Right renal pelvis (tissue), 4 donors: Measurements from ENCODE around the gene MAJIN. TPM values are rescaled to one million over a fixed set of nuclear protein-coding genes. Genes with fewer than 3 reads are reported as not detected.

Source experiments
- DNase-seq, 4 donors: peaks; one replicate each; pipeline ENCODE4 v3.0.0-alpha.2; 2013; ENCODE audit warnings: low read depth in 4 of 4, low spot score in 3 of 4, missing footprints in 1 of 4
- polyA plus RNA-seq, 4 donors: library from polyadenylated mRNA; unstranded; fragments of 120-200 nt; gene quantifications; one replicate each; pipeline ENCODE4 v1.2.1, GENCODE V29; 2013; ENCODE audit not compliant: insufficient read length in 4 of 4

The MAJIN gene
- polyA plus RNA-seq, 4 donors, result 0.80 to 1.5 (median 1.00) TPM

GRCh38 chr11:64896448-64897022 is 75.4 kb downstream of the MAJIN start:
- DNase-seq, result no peak

- DNase-seq, result no peak
Measured at GRCh38 chr11:64894812-64895452, 77.0 kb downstream of the MAJIN start.

GRCh38 chr11:64894070-64894811 is 77.7 kb downstream of the MAJIN start:
- DNase-seq, result no peak

- DNase-seq, result no peak
Measured at GRCh38 chr11:64893194-64894069, 78.5 kb downstream of the MAJIN start.

DNA sequence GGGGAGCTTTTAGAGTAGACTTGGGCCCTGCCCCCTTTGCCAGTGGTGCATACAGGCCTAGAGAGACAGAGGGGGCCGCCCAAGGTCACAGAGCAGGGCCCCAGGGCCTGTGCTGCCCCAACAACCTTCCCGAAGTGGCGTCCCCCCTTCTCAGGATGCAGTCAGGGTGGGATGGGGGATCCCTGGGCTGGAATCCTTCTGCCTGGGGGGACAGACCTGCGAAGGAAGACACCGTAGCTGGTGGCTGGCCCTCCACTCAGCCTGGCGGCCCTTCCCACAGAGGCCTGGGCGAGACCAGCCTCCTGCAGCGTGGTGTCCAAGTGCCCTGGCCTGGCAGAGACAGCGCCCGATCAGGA is 79.1 kb downstream of the MAJIN start:
- DNase-seq, result no peak

- DNase-seq, result no peak
Measured at GRCh38 chr11:64892411-64892831, 79.5 kb downstream of the MAJIN start.

- no peak for DNase-seq
Measured at GRCh38 chr11:64891880-64892279, 80.0 kb downstream of the MAJIN start.

GRCh38 chr11:64891215-64891848 is 80.6 kb downstream of the MAJIN start:
- no peak for DNase-seq

GRCh38 chr11:64890522-64890939 is 81.4 kb downstream of the MAJIN start:
- no peak for DNase-seq

DNA sequence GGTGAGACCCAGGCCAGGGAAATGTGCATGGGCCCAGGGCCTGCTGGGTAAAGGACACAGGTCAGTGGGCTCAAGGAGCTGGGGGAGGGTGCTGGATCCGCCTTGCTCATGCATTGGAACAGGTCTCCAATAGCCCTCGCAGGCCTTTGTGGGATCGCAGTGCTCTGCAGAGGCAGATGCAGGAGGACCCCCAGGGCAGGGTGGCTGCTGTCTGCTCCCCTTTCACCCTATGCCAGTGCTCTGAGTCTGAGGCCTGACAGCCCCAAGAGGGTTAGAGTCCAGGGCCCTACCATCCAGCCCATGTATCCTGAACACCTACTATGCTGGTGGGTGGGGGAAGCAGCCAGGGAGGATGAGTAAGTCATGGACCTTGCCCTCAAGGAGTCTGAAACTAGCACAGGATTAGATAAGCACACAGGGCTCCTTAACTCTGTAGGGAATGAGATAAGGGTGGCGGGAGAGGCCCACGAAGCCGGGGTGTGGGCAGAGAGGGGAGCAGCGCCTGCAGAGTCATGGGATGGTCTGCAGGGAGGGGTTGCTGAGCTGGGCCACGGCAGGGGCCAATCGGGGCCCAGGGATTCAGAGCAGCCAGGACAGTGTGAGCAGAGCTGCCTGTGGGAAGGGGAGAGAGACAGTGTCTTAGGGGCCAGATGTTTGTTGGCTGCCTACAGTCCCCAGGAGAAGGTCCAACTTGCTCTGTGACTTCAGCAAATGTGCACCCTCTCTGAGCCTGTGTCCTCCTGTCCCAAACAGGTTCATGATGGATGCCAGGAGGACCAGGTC is 83.0 kb downstream of the MAJIN start:
- no peak for DNase-seq

DNA sequence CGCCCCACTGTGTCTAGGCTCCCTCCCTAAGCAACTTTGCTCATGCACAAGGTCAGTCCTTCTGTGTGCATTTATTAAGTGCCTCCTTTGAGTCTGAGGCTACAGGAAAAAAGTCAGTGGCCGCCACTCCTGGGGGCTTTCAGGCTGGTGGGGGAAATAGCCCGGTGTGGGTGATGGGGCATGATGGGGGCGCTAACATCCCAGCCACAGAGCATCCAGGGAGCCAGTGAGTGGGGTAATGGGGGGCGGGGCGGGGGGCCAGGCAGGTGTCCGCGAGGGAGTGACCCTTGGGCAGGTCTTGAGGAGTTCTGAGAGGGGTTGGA is 83.5 kb downstream of the MAJIN start:
- no peak for DNase-seq

Other genes starting within 250 kb of the MAJIN start
- gene NRXN2, start 248.9 kb downstream of the MAJIN start, polyA plus RNA-seq, result 10 to 100 TPM; 15.5 to 27.8 (median 17.0) TPM
- gene RASGRP2, start 228.0 kb downstream of the MAJIN start, polyA plus RNA-seq, result 1 to 10 TPM; 3.3 to 6.4 (median 5.4) TPM
- 1 to 10 TPM; 1.5 to 3.0 (median 2.5) TPM for gene PYGM, start 212.1 kb downstream of the MAJIN start, polyA plus RNA-seq
- 100 to 1,000 TPM; 304 to 417 (median 318) TPM for gene SF1, start 193.6 kb downstream of the MAJIN start, polyA plus RNA-seq
- gene MAP4K2, start 168.9 kb downstream of the MAJIN start, polyA plus RNA-seq, result 10 to 100 TPM; 21.4 to 21.5 (median 21.4) TPM
- gene MEN1, start 161.6 kb downstream of the MAJIN start, polyA plus RNA-seq, result 10 to 100 TPM; 35.0 to 46.6 (median 40.6) TPM
- gene CDC42BPG, start 127.5 kb downstream of the MAJIN start, polyA plus RNA-seq, result 1 to 10 TPM; 4.4 to 7.1 (median 5.4) TPM
- gene EHD1, start 93.5 kb downstream of the MAJIN start, polyA plus RNA-seq, result 10 to 100 TPM; 54.1 to 69.5 (median 60.5) TPM
- 10 to 100 TPM; 15.5 to 25.9 (median 16.5) TPM for gene ATG2A, start 54.9 kb downstream of the MAJIN start, polyA plus RNA-seq
- gene PPP2R5B, start 47.4 kb downstream of the MAJIN start, polyA plus RNA-seq, result 10 to 100 TPM; 14.9 to 18.8 (median 17.9) TPM
- 1 to 10 TPM in 3 of 4 donors, under 1 TPM in 1; 0.54 to 2.8 (median 1.9) TPM for gene GPHA2, start 36.2 kb downstream of the MAJIN start, polyA plus RNA-seq
- gene BATF2, start 24.9 kb upstream of the MAJIN start, polyA plus RNA-seq, result 1 to 10 TPM; 3.2 to 3.5 (median 3.3) TPM
- gene ARL2, start 42.1 kb upstream of the MAJIN start, polyA plus RNA-seq, result 10 to 100 TPM; 52.3 to 70.2 (median 59.7) TPM
- gene SNX15, start 55.3 kb upstream of the MAJIN start, polyA plus RNA-seq, result 10 to 100 TPM; 31.1 to 33.5 (median 31.9) TPM
- 10 to 100 TPM; 11.6 to 16.2 (median 12.6) TPM for gene SAC3D1, start 69.1 kb upstream of the MAJIN start, polyA plus RNA-seq
- gene NAALADL1, start 86.4 kb upstream of the MAJIN start, polyA plus RNA-seq, result 10 to 100 TPM; 12.0 to 16.2 (median 13.1) TPM
- 10 to 100 TPM; 15.6 to 21.7 (median 18.7) TPM for gene CDCA5, start 111.9 kb upstream of the MAJIN start, polyA plus RNA-seq
- 10 to 100 TPM; 31.8 to 38.9 (median 32.7) TPM for gene ZFPL1, start 112.1 kb upstream of the MAJIN start, polyA plus RNA-seq
- gene VPS51, start 124.1 kb upstream of the MAJIN start, polyA plus RNA-seq, result 100 to 1,000 TPM in 1 of 4 donors, 10 to 100 TPM in 3; 90.9 to 148 (median 99.2) TPM
- gene TM7SF2, start 139.8 kb upstream of the MAJIN start, polyA plus RNA-seq, result 10 to 100 TPM; 77.6 to 95.7 (median 87.9) TPM
- gene ZNHIT2, start 145.6 kb upstream of the MAJIN start, polyA plus RNA-seq, result 10 to 100 TPM in 1 of 4 donors, 1 to 10 TPM in 3; 6.5 to 11.4 (median 6.9) TPM
- 100 to 1,000 TPM; 558 to 873 (median 611) TPM for gene FAU, start 150.0 kb upstream of the MAJIN start, polyA plus RNA-seq
- gene MRPL49, start 150.2 kb upstream of the MAJIN start, polyA plus RNA-seq, result 10 to 100 TPM; 61.8 to 66.5 (median 64.0) TPM
- gene SYVN1, start 162.4 kb upstream of the MAJIN start, polyA plus RNA-seq, result 10 to 100 TPM; 47.0 to 54.9 (median 51.0) TPM
- under 1 TPM in 2 of 4 donors, not detected in 2; 0.15 to 0.17 TPM for gene SPDYC, start 198.1 kb upstream of the MAJIN start, polyA plus RNA-seq
- 100 to 1,000 TPM in 2 of 4 donors, 10 to 100 TPM in 2; 84.3 to 109 (median 97.7) TPM for gene CAPN1, start 209.8 kb upstream of the MAJIN start, polyA plus RNA-seq